PC-9 (cell line): ENCODE results near the gene C10orf143.

ENCODE experiments used
- EZH2 ChIP-seq: fragments of 200-600 bp; sonication (generic); IDR thresholded peaks from 2 replicates; pipeline ENCODE4 v1.8.0; 2017; ENCODE audit warnings: antibody characterized with exemption, low read depth
- TF ChIP-seq, protein P1 (sequence below): fragments of 200-600 bp; sonication (generic); conservative IDR thresholded peaks from 2 replicates; pipeline ENCODE4 v1.6.1; 2017; ENCODE audit warnings: mixed run types, antibody characterized with exemption, mild to moderate bottlenecking, moderate library complexity

DNA sequence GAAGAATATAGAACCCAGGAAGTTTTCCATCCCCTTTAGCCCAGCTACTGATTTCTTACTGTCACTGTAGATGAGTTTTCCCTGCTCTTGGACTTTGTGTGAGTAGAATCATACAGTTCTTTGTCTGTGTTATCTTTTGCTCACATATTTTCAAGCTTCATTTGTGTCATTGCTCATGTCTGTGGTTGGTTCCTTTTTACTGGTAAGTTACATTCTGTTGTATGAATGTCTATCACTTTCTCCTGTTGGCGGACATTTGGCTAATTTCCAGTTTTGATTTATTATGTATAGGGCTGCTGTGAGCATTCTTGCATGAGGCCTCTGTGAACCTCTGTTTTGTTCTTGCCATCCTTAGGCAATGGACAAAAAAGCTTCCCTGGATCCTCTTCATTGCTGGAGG, 30.8 kb upstream of the C10orf143 start:
- TF ChIP-seq, protein P1, sequence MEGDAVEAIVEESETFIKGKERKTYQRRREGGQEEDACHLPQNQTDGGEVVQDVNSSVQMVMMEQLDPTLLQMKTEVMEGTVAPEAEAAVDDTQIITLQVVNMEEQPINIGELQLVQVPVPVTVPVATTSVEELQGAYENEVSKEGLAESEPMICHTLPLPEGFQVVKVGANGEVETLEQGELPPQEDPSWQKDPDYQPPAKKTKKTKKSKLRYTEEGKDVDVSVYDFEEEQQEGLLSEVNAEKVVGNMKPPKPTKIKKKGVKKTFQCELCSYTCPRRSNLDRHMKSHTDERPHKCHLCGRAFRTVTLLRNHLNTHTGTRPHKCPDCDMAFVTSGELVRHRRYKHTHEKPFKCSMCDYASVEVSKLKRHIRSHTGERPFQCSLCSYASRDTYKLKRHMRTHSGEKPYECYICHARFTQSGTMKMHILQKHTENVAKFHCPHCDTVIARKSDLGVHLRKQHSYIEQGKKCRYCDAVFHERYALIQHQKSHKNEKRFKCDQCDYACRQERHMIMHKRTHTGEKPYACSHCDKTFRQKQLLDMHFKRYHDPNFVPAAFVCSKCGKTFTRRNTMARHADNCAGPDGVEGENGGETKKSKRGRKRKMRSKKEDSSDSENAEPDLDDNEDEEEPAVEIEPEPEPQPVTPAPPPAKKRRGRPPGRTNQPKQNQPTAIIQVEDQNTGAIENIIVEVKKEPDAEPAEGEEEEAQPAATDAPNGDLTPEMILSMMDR, result no peak
- TF ChIP-seq EZH2, result no peak
